RWPE1 (cell line): Measurements from ENCODE around the gene GCHFR.

ENCODE experiments used
- CTCF ChIA-PET: fragments of 350-600 bp; sonication (Branson Sonifier 250); formaldehyde crosslinking; extraction: SDS; loops from one replicate; lab custom pipeline; 2021; lab: Yijun Ruan, JAX
- POLR2A ChIA-PET: fragments of 400-600 bp; formaldehyde crosslinking; extraction: SDS; loops from one replicate; lab custom pipeline; 2020; ENCODE audit warnings: antibody characterized with exemption; ENCODE audit not compliant: low non-redundant PET; lab: Yijun Ruan, JAX
- DNase-seq: peaks from one replicate; pipeline ENCODE4 v3.0.0; 2012; ENCODE audit warnings: low spot score
- H3K27ac ChIP-seq: fragments of 450-650 bp; 2 replicates; pipeline ENCODE4 v1.5.1; 2017
- TF ChIP-seq, protein P1 (sequence below): fragments of 450-650 bp; conservative IDR thresholded peaks from 2 replicates; pipeline ENCODE4 v1.5.1; 2017; ENCODE audit warnings: low read depth, mild to moderate bottlenecking

Gene GCHFR

DNA sequence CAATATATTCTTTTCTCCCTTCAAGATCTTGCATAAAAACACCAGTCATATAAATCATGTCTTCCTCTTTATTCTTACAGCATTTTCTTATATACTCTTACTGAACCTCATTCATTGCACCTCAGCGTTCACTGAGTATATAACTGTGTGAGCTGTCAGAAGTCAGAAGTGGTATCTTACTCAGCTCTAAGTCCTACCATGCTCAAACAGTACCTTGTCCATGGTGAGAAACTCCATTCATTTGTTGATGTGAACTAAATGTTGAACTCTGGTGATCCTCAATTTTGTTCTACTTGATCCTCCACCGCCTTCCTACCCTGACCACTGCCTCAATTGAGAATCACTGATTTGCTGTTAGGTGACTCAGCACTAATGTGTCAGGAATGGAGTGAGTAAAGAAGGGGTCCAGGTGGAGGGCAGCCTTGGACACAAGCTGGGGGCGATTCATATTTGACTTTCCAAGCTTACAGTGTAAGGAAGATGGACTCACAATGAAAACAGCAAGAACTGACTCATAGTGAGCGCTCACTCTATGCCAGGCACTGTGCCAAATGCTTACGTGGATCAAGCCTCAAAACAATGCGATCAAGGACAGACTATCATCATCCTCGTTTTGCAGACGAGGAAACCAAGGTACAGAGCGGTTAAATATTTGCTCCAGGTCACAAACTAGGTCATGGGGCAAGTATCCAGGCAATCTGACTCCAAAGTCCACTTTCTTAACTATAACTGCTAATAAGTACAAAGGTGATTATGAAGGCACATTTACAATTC, 29.5 kb downstream of the GCHFR start:
- TF ChIP-seq, protein P1, sequence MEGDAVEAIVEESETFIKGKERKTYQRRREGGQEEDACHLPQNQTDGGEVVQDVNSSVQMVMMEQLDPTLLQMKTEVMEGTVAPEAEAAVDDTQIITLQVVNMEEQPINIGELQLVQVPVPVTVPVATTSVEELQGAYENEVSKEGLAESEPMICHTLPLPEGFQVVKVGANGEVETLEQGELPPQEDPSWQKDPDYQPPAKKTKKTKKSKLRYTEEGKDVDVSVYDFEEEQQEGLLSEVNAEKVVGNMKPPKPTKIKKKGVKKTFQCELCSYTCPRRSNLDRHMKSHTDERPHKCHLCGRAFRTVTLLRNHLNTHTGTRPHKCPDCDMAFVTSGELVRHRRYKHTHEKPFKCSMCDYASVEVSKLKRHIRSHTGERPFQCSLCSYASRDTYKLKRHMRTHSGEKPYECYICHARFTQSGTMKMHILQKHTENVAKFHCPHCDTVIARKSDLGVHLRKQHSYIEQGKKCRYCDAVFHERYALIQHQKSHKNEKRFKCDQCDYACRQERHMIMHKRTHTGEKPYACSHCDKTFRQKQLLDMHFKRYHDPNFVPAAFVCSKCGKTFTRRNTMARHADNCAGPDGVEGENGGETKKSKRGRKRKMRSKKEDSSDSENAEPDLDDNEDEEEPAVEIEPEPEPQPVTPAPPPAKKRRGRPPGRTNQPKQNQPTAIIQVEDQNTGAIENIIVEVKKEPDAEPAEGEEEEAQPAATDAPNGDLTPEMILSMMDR, result no peak
- H3K27ac ChIP-seq, result peak overlapping the region; percentile 58
- DNase-seq, result peak; percentile 72
- ChIA-PET POLR2A (interaction anchor here (0.5 kb wide), 1 partner anchor 27 kb away, joined by 3 read pairs; no protein-coding TSS in a partner anchor), CTCF (interaction anchor here (0.5 to 0.6 kb wide), 2 partner anchors 10 to 34 kb away, joined by 3 read pairs; no protein-coding TSS in a partner anchor)

DNA sequence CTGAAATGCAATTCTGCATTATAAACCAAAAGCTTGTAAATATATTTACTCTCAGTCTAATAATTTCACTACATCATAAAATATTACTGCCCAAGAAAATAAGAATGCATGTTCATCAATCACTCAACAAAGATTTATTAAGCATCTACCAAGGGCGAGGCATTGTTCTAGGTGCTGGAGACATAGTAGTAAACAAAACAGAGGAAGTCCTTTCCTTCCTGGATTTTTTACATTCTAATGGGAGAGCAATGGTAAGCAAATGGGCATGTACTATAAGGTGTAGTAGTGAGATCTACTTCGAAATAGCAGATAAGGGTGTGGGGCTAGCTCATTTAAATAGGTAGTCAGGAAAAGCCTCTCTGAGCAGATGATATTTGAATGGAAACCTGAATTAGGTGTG, 32.2 kb downstream of the GCHFR start:
- DNase-seq, result no peak
- H3K27ac ChIP-seq, result no peak overlapping the region
- CTCF ChIA-PET, result no interaction called here
- POLR2A ChIA-PET, result no interaction called here
- TF ChIP-seq, protein P1, result no peak

DNA sequence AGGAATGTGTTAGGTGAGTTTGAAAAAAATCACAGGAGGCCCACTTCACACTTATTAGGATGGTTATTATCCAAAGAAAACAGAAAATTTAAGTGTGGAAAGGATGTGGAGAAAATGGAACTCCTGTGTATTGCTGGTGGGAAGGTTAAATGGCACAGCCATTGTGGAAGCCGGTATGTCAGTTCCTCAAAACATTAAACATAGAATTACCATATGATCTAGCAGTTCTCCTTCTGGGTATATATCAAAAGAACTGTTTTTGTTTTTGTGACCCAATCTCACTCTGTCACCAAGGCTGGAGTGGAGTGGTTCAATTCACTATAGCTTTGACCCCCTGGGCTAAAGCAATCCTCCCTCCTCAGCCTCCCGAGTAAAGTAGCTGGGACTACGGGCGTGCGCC, 32.6 kb downstream of the GCHFR start:
- TF ChIP-seq, protein P1, result no peak
- H3K27ac ChIP-seq, result peak overlapping the region; percentile 31
- no peak for DNase-seq
- CTCF ChIA-PET, result interaction anchor here (1.2 kb wide), 1 partner anchor 62 kb away, joined by 5 read pairs; no protein-coding TSS in a partner anchor
- POLR2A ChIA-PET, result no interaction called here

DNA sequence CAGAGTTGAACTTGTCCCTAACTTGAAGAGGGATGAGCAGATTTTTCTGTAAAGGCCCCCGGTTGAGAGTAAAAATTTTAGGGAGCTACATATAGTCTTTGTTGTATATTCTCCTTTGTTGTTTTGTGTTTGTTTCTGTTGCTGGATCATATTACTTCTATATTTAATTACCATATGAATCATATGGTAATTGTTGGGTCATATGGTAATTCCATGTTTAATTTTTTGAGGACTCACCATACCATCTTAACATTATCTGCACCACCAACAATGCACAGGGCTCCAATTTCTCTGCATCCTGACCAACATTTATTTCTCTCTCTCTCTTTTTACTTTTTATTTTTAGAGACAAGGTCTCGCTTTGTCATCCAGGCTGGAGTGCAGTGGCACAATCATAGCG, 35.7 kb downstream of the GCHFR start:
- ChIA-PET CTCF (interaction anchor here (0.6 kb wide), 1 partner anchor 55 kb away, joined by 8 read pairs; no protein-coding TSS in a partner anchor), POLR2A (no interaction called here)
- no peak overlapping the region for H3K27ac ChIP-seq
- no peak for DNase-seq
- TF ChIP-seq, protein P1, result no peak

DNA sequence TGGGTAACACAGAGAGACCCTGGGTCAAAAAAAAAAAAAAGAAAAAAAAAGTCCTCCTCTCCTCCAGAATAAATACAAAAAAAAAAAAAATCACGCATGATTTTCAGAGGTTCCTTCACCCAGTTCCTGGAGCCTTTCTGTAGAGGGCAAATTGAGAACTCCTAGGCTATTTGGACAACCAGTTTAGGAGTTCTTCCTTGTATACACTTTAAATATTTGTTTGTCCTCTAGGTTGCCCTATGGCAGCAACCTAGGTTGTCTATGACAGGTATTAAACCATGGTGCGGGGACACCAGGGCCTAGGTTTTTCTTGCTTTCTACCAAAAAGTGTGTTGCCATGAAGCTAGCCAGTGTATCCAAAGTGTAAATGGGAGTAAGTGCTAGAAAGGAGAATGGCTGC, 39.2 kb downstream of the GCHFR start:
- ChIA-PET CTCF (no interaction called here), POLR2A (no interaction called here)

DNA sequence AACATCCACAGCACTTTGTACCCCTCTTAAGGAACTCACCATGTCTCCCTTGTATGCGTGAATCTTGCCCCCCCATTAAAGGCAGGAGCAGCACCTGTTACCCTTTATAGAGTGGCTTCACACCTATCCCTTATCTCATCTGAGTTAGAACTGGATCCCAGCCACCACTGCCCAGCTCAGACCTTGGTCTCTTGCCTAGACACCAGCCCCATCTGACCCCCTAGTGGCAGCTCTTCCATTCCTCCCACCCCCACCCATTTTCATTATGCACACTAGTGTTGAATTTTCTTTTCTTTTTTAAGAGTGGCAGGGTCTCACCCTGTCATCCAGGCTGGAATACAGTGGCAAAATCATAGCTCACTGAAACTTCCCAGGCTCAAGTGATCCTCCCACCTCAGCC, 39.8 kb downstream of the GCHFR start:
- TF ChIP-seq, protein P1, result no peak; the same call in 1 of the 2 replicates
- no peak for DNase-seq
- CTCF ChIA-PET, result interaction anchor here (0.6 to 0.8 kb wide), 3 partner anchors 10 to 94 kb away, joined by 3 to 9 read pairs (median 3); no protein-coding TSS in a partner anchor
- no peak overlapping the region for H3K27ac ChIP-seq
- POLR2A ChIA-PET, result no interaction called here

More for the DNA sequence above, 39.2 kb downstream of the GCHFR start:
- H3K27ac ChIP-seq, result no peak overlapping the region
- TF ChIP-seq, protein P1, result no peak
- DNase-seq, result no peak
